ENCODE results near the gene LY6G5C.

The LY6G5C gene

GRCh38 chr6:31639043-31639442 is 41.8 kb downstream of the LY6G5C start:
- H3K4me3 ChIP-seq (ENCODE audit: low read depth, low read length) = no peak overlapping the region
- DNase-seq (ENCODE audit: low read depth) = no peak
- TF ChIP-seq CTCF (IDR thresholded peaks at IDR 0.05; ENCODE audit: low read depth, low read length, missing control alignments) = no peak

- no peak overlapping the region for H3K4me3 ChIP-seq (ENCODE audit: low read depth, low read length)
- TF ChIP-seq CTCF (IDR thresholded peaks at IDR 0.05; ENCODE audit: low read depth, low read length, missing control alignments) = no peak
- no peak for DNase-seq (ENCODE audit: low read depth)
Measured at GRCh38 chr6:31636698-31637596, 43.9 kb downstream of the LY6G5C start.

- no peak for TF ChIP-seq CTCF (IDR thresholded peaks at IDR 0.05; ENCODE audit: low read depth, low read length, missing control alignments)
- DNase-seq (ENCODE audit: low read depth) = no peak
- H3K4me3 ChIP-seq (ENCODE audit: low read depth, low read length) = no peak overlapping the region
Measured at GRCh38 chr6:31634969-31635575, 45.8 kb downstream of the LY6G5C start.

GRCh38 chr6:31634131-31634530 is 46.7 kb downstream of the LY6G5C start:
- DNase-seq (ENCODE audit: low read depth) = no peak
- TF ChIP-seq CTCF (IDR thresholded peaks at IDR 0.05; ENCODE audit: low read depth, low read length, missing control alignments) = no peak
- no peak overlapping the region for H3K4me3 ChIP-seq (ENCODE audit: low read depth, low read length)

- H3K4me3 ChIP-seq (ENCODE audit: low read depth, low read length) = no peak overlapping the region
- no peak for DNase-seq (ENCODE audit: low read depth)
- TF ChIP-seq CTCF (IDR thresholded peaks at IDR 0.05; ENCODE audit: low read depth, low read length, missing control alignments) = no peak
Measured at GRCh38 chr6:31633447-31633846, 47.4 kb downstream of the LY6G5C start.

- TF ChIP-seq CTCF (IDR thresholded peaks at IDR 0.05; ENCODE audit: low read depth, low read length, missing control alignments) = no peak
- H3K4me3 ChIP-seq (ENCODE audit: low read depth, low read length) = no peak overlapping the region
- no peak for DNase-seq (ENCODE audit: low read depth)
Measured at GRCh38 chr6:31632279-31632946, 48.5 kb downstream of the LY6G5C start.
